ENCODE results near the gene TYMS.
A peak's percentile ranks its signal among the peaks of the same experiment; 100 is the strongest.

DNA sequence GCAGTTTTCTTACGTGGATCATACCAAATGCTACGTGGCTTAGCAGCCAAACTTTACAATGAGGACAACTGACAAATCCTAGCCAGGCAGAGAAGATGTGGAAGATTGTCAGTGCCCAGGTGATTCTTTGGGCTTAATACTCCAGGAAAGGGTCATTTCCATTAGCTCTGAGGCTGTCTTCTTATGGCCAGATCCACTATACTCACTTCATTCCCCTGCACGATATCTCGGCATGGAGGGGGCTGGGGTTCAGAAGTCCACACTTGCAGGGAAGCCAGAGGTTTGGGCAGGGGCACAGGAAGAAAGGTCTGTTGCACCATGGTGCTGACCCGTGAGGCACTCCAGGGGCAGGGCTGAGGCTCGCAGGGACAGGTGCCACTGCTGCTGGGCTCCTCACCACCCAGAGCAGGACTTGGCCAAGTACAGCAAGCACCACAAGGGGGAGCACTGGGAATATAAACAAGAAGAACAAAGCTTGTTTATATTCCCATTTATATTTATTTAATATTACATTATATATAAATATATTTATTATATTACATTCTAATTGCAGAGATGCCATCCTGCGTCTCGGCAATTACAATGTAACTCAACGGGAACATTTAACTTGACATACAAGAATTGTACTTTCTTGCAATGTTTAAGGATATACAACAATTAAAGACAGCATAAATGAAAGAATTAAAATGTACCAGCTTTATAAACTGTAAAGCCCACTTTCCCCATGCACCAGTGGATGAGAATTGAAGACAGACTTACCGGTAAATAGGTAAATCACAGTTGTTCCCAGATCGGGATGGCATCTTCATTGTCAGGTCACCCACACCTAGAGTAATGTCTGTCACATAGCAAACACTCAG lies 33.5 kb upstream of the TYMS start:
- TF ChIP-seq, protein P1, sequence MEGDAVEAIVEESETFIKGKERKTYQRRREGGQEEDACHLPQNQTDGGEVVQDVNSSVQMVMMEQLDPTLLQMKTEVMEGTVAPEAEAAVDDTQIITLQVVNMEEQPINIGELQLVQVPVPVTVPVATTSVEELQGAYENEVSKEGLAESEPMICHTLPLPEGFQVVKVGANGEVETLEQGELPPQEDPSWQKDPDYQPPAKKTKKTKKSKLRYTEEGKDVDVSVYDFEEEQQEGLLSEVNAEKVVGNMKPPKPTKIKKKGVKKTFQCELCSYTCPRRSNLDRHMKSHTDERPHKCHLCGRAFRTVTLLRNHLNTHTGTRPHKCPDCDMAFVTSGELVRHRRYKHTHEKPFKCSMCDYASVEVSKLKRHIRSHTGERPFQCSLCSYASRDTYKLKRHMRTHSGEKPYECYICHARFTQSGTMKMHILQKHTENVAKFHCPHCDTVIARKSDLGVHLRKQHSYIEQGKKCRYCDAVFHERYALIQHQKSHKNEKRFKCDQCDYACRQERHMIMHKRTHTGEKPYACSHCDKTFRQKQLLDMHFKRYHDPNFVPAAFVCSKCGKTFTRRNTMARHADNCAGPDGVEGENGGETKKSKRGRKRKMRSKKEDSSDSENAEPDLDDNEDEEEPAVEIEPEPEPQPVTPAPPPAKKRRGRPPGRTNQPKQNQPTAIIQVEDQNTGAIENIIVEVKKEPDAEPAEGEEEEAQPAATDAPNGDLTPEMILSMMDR (IDR thresholded peaks at IDR 0.05 in 2 of 3, conservative IDR thresholded peaks at IDR 0.05 in 1 of 3; ENCODE audit: control insufficient read depth in 2 of 3, extremely low read depth in 1 of 3, insufficient read depth in 1 of 3, low read depth in 3 of 3, low read length in 3 of 3), result peak; percentile 51 to 73 (median 72)
- TF ChIP-seq POLR2AphosphoS2 (IDR thresholded peaks at IDR 0.05; ENCODE audit: low read depth, low read length), result no peak

Data from GM12878 (cell line).